ENCODE measurements around the gene IL24. TPM values are rescaled to one million over a fixed set of nuclear protein-coding genes. Genes with fewer than 3 reads are reported as not detected.

The IL24 gene
- total and polyA plus RNA-seq, 3 donors from 2014 or later, result not detected

DNA sequence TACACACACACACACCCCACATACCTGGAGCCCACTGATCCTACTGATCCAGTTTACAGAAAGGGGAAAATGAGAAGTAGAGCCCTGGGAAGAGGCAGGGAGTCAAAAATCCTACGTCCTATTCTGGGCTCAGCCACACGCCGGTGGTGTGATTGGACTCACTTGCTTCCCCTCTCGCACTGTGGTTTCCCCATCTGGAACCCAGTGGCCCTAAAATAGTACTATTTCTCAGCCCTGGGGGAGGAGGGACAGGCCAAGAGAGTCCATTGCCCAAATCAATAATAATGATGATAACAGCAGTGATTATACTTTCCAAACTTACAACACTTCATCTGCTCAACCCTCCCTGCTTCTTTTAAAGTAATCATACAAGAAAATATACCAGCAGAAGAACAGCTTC, 52.0 kb downstream of the IL24 start:
- 75 to 98% methylated on average over 4 of the region's 4 CpGs for WGBS, 2 donors
- intact Hi-C loops (cut with DNase I; ENCODE audit: low total_unique reads), result no loop called here
- no peaks in the 10 kb centered on the region for H3K9me3 ChIP-seq
- H3K4me3 ChIP-seq, result no peak overlapping the region
- no peaks in the 10 kb centered on the region for H3K4me1 ChIP-seq
- no peaks in the 10 kb centered on the region for H3K36me3 ChIP-seq (ENCODE audit: low read depth, missing control alignments)
- no peak overlapping the region for H3K27ac ChIP-seq
- H3K27me3 ChIP-seq, result no peaks in the 10 kb centered on the region
- no peak for TF ChIP-seq POLR2A (IDR thresholded peaks at IDR 0.05)
- TF ChIP-seq, protein P1, sequence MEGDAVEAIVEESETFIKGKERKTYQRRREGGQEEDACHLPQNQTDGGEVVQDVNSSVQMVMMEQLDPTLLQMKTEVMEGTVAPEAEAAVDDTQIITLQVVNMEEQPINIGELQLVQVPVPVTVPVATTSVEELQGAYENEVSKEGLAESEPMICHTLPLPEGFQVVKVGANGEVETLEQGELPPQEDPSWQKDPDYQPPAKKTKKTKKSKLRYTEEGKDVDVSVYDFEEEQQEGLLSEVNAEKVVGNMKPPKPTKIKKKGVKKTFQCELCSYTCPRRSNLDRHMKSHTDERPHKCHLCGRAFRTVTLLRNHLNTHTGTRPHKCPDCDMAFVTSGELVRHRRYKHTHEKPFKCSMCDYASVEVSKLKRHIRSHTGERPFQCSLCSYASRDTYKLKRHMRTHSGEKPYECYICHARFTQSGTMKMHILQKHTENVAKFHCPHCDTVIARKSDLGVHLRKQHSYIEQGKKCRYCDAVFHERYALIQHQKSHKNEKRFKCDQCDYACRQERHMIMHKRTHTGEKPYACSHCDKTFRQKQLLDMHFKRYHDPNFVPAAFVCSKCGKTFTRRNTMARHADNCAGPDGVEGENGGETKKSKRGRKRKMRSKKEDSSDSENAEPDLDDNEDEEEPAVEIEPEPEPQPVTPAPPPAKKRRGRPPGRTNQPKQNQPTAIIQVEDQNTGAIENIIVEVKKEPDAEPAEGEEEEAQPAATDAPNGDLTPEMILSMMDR (IDR thresholded peaks at IDR 0.05), result no peak
- no peak for DNase-seq

DNA sequence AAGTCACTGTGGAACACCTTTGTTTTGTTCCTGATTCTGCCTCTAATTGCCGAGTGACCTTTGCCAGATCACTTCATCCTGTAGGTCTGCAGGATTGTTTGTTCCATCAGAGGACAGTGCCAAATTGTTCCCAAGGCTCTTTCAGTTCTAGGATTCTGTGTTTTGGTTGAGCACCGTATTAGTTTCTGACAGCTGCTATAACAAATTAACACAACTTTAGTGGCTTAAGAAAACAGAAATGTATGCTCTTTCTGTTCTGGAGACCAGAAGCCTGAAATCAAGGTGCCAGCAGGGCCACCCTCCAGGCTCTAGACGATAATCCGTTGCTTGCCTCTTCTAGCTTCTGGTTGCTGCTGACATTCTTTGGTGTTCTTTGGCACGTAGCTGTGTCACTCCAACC, 52.4 kb downstream of the IL24 start:
- WGBS, 2 donors, result 97% methylated on average over 5 of the region's 5 CpGs
- DNase-seq, result no peak
- H3K9me3 ChIP-seq, result no peaks in the 10 kb centered on the region
- H3K27ac ChIP-seq, result no peak overlapping the region
- H3K36me3 ChIP-seq (ENCODE audit: low read depth, missing control alignments), result no peaks in the 10 kb centered on the region
- TF ChIP-seq, protein P1 (IDR thresholded peaks at IDR 0.05), result no peak
- TF ChIP-seq POLR2A (IDR thresholded peaks at IDR 0.05), result no peak
- no peaks in the 10 kb centered on the region for H3K27me3 ChIP-seq
- no peak overlapping the region for H3K4me3 ChIP-seq
- intact Hi-C loops (cut with DNase I; ENCODE audit: low total_unique reads), result no loop called here
- no peaks in the 10 kb centered on the region for H3K4me1 ChIP-seq

DNA sequence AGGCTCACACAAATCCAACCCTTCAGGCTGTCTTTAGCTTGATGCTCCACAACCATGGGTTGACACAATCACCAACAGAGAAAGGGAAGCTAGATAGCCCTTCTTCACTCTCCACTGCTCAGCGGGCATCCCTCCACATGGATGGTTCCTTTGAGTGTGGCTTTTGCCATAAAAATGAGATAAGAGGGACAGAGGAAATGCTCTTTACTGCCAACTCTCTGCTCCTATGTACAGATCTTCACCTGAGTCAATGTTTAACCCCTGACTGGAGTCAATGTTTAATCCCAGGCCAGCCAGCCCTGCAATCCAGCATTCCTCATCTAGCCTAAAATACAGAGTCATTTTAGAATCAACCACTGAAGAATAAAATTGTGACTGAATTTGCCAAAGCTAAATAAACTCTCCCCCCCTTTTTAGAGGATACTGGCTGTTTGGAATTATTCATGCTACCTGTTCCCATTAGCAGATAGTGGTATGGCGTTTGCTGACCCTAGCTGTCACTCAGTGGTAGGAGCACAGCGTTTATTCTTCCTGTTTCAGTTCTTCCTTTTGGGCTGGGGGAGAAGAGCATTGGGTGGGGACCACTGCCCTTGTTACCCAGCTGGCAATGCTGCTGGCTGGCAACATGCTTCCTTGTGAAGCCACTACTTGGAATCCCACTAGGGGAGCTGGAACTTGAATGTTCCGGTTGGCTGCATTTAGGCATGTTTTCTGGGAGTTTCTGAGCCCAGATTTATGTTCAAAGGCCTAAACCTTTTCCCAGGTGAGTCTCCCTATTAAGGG, 54.3 kb downstream of the IL24 start:
- intact Hi-C loops (cut with DNase I; ENCODE audit: low total_unique reads), result no loop called here
- no peak for DNase-seq
- TF ChIP-seq, protein P1 (IDR thresholded peaks at IDR 0.05), result no peak
- no peak for TF ChIP-seq POLR2A (IDR thresholded peaks at IDR 0.05)
- Histone ChIP-seq H3K9me3 (no peaks in the 10 kb centered on the region), H3K4me3 (no peak overlapping the region), H3K27ac (no peak overlapping the region), H3K27me3 (no peaks in the 10 kb centered on the region), H3K36me3 (ENCODE audit: low read depth, missing control alignments) (no peaks in the 10 kb centered on the region), H3K4me1 (no peaks in the 10 kb centered on the region)
- WGBS, 2 donors, result 86 to 92% methylated on average over 4 of the region's 4 CpGs

DNA sequence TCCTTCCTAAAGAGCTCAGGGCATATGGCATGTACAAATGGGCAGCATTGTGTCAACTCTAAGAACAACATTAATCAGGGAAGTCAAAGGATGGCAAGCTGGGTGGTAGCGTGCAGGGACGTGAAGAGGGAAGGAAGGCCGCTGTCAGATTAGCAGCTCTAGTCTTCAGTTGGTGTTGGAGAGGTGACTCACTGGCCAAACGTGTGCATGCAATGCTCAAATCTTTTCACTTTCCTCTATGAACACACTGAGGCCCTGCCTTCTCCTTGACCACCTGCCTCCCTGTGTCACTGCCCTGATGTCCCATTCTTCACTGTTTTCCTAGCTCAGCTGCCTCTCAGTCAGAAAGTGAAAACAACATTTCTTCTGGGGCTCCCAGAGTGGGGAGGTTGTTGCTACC, 54.9 kb downstream of the IL24 start:
- intact Hi-C loops (cut with DNase I; ENCODE audit: low total_unique reads), result no loop called here
- no peak overlapping the region for H3K4me3 ChIP-seq
- DNase-seq, result no peak
- no peaks in the 10 kb centered on the region for H3K4me1 ChIP-seq
- WGBS, 2 donors, result 75 to 78% methylated on average over 4 of the region's 4 CpGs
- H3K9me3 ChIP-seq, result no peaks in the 10 kb centered on the region
- TF ChIP-seq, protein P1 (IDR thresholded peaks at IDR 0.05), result no peak
- TF ChIP-seq POLR2A (IDR thresholded peaks at IDR 0.05), result no peak
- H3K27me3 ChIP-seq, result no peaks in the 10 kb centered on the region
- H3K27ac ChIP-seq, result no peak overlapping the region
- no peaks in the 10 kb centered on the region for H3K36me3 ChIP-seq (ENCODE audit: low read depth, missing control alignments)

DNA sequence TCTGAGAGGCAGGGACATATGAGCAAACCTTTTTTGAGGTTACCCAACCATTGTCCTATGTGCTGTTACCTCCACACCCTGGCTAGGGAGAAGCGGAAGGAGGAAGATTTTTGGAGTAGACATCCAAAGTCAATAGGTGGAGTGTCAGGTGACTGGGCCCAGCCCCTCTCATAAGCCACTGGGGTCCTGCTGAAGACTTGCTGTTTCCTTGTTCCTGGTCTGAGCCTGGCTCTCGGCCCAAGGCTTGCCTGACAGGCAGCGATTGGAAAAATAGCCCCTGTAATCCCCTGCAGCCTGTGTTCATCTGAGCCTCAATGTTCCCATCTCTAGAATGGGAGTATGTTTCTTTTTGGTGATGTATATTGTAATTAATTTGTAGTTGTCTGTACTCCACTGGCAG, 55.9 kb downstream of the IL24 start:
- intact Hi-C loops (cut with DNase I; ENCODE audit: low total_unique reads), result no loop called here
- Histone ChIP-seq H3K27ac (no peak overlapping the region), H3K9me3 (no peaks in the 10 kb centered on the region), H3K4me3 (no peak overlapping the region), H3K36me3 (ENCODE audit: low read depth, missing control alignments) (no peaks in the 10 kb centered on the region), H3K4me1 (no peaks in the 10 kb centered on the region), H3K27me3 (no peaks in the 10 kb centered on the region)
- 92 to 94% methylated on average over 3 of the region's 3 CpGs for WGBS, 2 donors
- TF ChIP-seq POLR2A (IDR thresholded peaks at IDR 0.05), result no peak
- TF ChIP-seq, protein P1 (IDR thresholded peaks at IDR 0.05), result no peak
- no peak for DNase-seq

Measured in testis (tissue), 3 donors.